Measurements from ENCODE around the gene USF3. TPM values are rescaled to one million over a fixed set of nuclear protein-coding genes. Genes with fewer than 3 reads are reported as not detected.

Gene USF3, protein sequence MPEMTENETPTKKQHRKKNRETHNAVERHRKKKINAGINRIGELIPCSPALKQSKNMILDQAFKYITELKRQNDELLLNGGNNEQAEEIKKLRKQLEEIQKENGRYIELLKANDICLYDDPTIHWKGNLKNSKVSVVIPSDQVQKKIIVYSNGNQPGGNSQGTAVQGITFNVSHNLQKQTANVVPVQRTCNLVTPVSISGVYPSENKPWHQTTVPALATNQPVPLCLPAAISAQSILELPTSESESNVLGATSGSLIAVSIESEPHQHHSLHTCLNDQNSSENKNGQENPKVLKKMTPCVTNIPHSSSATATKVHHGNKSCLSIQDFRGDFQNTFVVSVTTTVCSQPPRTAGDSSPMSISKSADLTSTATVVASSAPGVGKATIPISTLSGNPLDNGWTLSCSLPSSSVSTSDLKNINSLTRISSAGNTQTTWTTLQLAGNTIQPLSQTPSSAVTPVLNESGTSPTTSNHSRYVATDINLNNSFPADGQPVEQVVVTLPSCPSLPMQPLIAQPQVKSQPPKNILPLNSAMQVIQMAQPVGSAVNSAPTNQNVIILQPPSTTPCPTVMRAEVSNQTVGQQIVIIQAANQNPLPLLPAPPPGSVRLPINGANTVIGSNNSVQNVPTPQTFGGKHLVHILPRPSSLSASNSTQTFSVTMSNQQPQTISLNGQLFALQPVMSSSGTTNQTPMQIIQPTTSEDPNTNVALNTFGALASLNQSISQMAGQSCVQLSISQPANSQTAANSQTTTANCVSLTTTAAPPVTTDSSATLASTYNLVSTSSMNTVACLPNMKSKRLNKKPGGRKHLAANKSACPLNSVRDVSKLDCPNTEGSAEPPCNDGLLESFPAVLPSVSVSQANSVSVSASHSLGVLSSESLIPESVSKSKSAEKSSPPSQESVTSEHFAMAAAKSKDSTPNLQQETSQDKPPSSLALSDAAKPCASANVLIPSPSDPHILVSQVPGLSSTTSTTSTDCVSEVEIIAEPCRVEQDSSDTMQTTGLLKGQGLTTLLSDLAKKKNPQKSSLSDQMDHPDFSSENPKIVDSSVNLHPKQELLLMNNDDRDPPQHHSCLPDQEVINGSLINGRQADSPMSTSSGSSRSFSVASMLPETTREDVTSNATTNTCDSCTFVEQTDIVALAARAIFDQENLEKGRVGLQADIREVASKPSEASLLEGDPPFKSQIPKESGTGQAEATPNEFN (N-terminal part only)
- polyA plus RNA-seq, result 14.5 TPM
- long read RNA-seq, donor 1, full-length matches to known transcripts, result 4 of 4 reads
- long read RNA-seq, donor 1, partial matches to known transcripts, result 0 of 4 reads
- long read RNA-seq, donor 1, other reads (novel, unspliced or antisense), result 0 of 4 reads
- long read RNA-seq, donor 2, full-length matches to known transcripts, result 12 of 12 reads
- long read RNA-seq, donor 2, partial matches to known transcripts, result 0 of 12 reads
- long read RNA-seq, donor 2, other reads (novel, unspliced or antisense), result 0 of 12 reads
- long read RNA-seq, donor 3, result 0 reads
- long read RNA-seq, donor 4, full-length matches to known transcripts, result 1 of 1 reads
- long read RNA-seq, donor 4, partial matches to known transcripts, result 0 of 1 reads
- long read RNA-seq, donor 4, other reads (novel, unspliced or antisense), result 0 of 1 reads
- long read RNA-seq, donor 5, full-length matches to known transcripts, result 2 of 2 reads
- long read RNA-seq, donor 5, partial matches to known transcripts, result 0 of 2 reads
- long read RNA-seq, donor 5, other reads (novel, unspliced or antisense), result 0 of 2 reads
- long read RNA-seq, donor 6, full-length matches to known transcripts, result 1 of 1 reads
- long read RNA-seq, donor 6, partial matches to known transcripts, result 0 of 1 reads
- long read RNA-seq, donor 6, other reads (novel, unspliced or antisense), result 0 of 1 reads
- long read RNA-seq, donor 7, result 0 reads
- long read RNA-seq, donor 8, partial matches to known transcripts, result 13 of 13 reads
- long read RNA-seq, donor 8, other reads (novel, unspliced or antisense), result 0 of 13 reads
- long read RNA-seq, donor 9, full-length matches to known transcripts, result 2 of 7 reads
- long read RNA-seq, donor 9, partial matches to known transcripts, result 5 of 7 reads
- long read RNA-seq, donor 9, other reads (novel, unspliced or antisense), result 0 of 7 reads
- long read RNA-seq, donor 10, full-length matches to known transcripts, result 3 of 8 reads
- long read RNA-seq, donor 10, partial matches to known transcripts, result 5 of 8 reads
- long read RNA-seq, donor 10, other reads (novel, unspliced or antisense), result 0 of 8 reads
- long read RNA-seq, donor 11, full-length matches to known transcripts, result 5 of 13 reads
- long read RNA-seq, donor 11, partial matches to known transcripts, result 8 of 13 reads
- long read RNA-seq, donor 11, other reads (novel, unspliced or antisense), result 0 of 13 reads

DNA sequence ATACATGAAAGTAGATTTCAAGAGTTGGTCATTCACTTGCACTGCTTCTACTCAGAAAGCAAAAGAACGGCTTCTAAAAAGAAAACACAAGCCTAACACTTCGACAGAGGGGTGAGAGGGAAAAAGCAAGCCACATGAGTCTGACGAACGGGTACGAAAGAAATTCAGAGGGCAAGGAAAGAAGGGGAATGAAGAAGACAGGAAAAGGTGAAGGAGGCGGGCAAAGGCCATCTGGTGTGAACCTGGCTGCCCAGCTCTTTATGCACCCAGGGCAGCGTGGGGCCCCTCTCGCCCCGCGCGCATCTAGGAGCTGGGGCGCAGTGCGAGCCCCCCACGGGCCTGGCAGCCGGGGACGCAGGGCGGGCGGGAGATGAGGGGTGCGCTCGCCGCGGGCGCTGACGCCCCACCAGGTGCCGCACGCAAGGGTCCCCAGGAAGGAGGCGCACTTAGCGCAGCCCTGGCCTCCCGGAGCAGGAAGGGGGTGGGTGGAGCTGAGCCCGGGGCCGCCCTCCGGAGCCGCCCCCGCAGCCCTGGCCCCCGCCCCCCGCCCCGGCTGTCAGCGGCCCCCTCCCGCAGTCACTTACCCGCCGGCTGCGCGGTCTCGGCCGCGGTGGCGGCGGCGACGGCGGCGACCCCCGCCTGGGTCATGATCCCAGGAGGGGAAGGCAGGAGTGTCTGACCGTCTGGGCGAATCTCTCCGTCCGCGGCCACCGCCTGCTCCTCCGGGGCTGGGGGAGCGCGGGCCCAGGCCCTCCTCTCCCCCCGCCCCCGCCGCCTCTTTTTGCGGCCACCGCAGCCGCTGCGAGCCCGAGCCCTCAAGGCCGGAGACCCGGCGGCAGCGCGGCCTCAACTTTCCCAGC lies at the start of gene USF3:
TSS of gene USF3 (minus strand) at position 857 of the 860 bp plus-strand sequence. CDS start 21,764 bp downstream, outside the sequence.
- no peaks in the 10 kb centered on the region for H3K36me3 ChIP-seq (ENCODE audit: control insufficient read depth, insufficient read depth, low read length)
- peak; percentile 72 to 87 for DNase-seq
- H3K4me3 ChIP-seq (ENCODE audit: low read length), result peak within 1 kb of the TSS; percentile 61
- H3K27me3 ChIP-seq (ENCODE audit: control insufficient read depth, insufficient read depth, low read length), result no peaks in the 10 kb centered on the region
- WGBS (ENCODE audit: insufficient coverage, low lambda C conversion rate), result no CpG with 5 or more reads among the region's 75 CpGs
- peaks cover 13% of the 10 kb centered on the region for H3K4me1 ChIP-seq (ENCODE audit: control insufficient read depth, insufficient read depth, low read length)
- no peaks in the 10 kb centered on the region for H3K9me3 ChIP-seq (ENCODE audit: control insufficient read depth, low read depth, low read length)
- peak within 1 kb of the TSS; percentile 81 for H3K27ac ChIP-seq (ENCODE audit: low read length)

DNA sequence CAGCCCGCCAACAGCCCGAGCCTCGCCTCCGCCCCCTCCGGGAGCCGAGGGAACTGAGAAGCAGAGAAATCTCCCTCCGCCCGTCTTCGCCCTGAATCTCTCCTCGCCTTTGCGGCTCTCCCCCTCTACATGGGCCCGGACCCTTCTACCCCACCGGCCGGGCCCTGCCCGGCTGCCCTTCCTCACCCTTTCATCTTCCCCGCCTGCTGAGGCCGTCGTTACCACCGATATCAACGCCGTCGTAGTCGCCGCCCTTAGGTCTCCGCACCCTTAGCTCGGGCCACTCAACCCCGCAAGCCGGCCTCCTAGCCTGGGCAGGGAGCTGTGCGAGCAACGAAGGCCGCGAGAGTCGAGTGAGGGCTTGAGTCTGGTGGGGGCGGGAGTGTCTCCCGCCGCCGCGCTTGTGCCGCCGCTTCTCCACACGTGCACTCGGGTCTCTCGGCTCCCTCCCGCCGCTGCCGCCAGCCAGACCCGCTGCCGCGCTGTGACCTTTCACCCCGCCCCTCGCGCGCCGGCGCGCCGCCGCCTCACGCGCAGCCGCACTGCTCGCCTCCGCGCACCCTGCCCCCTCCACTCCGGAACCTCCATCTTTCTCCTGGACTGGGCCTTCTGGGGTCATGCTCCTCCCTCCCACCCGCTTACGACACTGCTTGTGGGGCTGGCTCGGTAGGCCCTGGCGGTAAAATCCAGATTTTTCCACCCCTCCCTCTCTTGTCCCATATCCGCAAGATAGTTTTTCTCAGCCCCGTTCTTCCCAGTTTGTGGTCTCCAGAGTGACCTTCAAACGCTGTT lies 49.5 kb upstream of the USF3 start, which contains the start of gene NAA50:
TSS of gene NAA50 (minus strand) at position 494 of the 792 bp plus-strand sequence. CDS start at position 194, 300 bp downstream.
- WGBS (ENCODE audit: insufficient coverage, low lambda C conversion rate), result no CpG with 5 or more reads among the region's 72 CpGs
- Histone ChIP-seq H3K4me1 (ENCODE audit: control insufficient read depth, insufficient read depth, low read length) (peaks cover 17% of the 10 kb centered on the region), H3K36me3 (ENCODE audit: control insufficient read depth, insufficient read depth, low read length) (peaks cover 2% of the 10 kb centered on the region), H3K9me3 (ENCODE audit: control insufficient read depth, low read depth, low read length) (no peaks in the 10 kb centered on the region), H3K27ac (ENCODE audit: low read length) (peak within 1 kb of the TSS; percentile 100), H3K27me3 (ENCODE audit: control insufficient read depth, insufficient read depth, low read length) (no peaks in the 10 kb centered on the region), H3K4me3 (ENCODE audit: low read length) (peak within 1 kb of the TSS; percentile 85)
- DNase-seq, result peak; percentile 95 to 97

DNA sequence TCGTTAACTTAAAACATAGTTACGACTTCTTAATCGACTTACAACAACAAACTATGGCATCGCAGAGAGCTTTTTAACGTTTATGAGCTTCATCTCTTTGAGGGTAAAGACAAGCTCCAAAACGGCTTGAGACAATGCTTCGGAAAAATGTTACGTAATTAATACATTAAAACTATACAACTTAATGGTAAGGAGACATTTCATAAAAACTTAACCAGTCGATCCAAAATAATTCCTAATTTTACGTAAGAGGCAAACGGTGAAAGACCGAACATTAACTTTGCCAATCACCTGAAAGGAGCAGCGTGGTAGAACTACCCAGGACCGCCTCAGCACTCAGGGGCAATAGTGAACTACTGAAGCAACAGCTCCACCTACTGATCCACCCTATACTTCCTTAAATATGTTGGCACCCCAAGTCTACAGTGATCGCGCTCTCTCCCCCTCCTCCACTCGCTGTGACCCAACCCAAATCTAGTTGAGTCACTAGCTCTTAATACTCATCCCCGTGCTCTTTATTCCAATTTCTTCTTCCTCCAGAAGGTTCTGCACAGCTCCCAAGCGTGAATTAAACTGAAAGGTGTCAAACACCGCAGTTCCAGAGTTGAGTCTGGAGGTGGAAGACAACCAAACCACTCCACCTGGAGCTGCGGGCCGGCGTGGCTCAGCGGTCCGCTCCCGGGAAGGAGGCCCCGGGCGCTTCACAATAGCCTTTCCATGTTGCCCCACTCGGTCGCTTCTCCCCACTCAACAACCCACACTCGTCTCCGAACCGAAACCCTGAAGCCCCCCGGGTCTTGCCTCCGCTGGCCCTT lies 48.7 kb upstream of the USF3 start:
- Histone ChIP-seq H3K9me3 (ENCODE audit: control insufficient read depth, low read depth, low read length) (no peaks in the 10 kb centered on the region), H3K4me3 (ENCODE audit: low read length) (peak overlapping the region; percentile 85), H3K27me3 (ENCODE audit: control insufficient read depth, insufficient read depth, low read length) (no peaks in the 10 kb centered on the region), H3K4me1 (ENCODE audit: control insufficient read depth, insufficient read depth, low read length) (peaks cover 12% of the 10 kb centered on the region), H3K36me3 (ENCODE audit: control insufficient read depth, insufficient read depth, low read length) (peaks cover 2% of the 10 kb centered on the region), H3K27ac (ENCODE audit: low read length) (peak overlapping the region; percentile 100)
- DNase-seq, result peak; percentile 84 to 86
- WGBS (ENCODE audit: insufficient coverage, low lambda C conversion rate), result 0% methylated on average over 2 of the region's 35 CpGs

DNA sequence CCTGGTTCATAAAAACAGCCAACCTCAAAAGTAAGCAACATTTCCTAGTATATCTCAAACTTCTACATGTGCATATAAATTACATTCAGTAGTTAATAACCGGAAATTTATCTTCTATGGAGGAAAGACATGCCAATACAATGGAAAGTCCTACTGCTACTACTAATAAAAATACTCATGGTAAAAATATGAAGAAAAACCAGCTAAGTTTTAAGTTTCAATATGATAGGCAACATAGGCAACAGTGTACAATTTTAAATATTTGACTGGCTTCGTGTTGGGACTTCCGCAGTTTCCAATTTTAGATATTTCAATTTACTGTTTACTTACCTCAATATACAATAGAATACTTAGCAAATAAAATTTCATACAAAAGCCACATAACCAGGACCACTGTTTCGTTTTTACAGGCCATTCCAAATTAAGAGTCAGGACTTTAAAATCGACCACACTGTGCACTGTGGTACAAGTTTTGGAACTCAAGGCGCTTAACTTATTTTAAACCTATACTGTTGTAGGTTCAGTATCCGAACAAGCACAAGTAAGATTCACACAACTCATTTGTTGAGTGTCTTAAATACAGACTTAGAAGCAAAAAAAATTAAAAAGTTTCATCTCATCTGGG lies 46.7 kb upstream of the USF3 start:
- Histone ChIP-seq H3K4me3 (ENCODE audit: low read length) (no peak overlapping the region), H3K9me3 (ENCODE audit: control insufficient read depth, low read depth, low read length) (no peaks in the 10 kb centered on the region), H3K4me1 (ENCODE audit: control insufficient read depth, insufficient read depth, low read length) (peaks cover 3% of the 10 kb centered on the region), H3K27ac (ENCODE audit: low read length) (no peak overlapping the region), H3K36me3 (ENCODE audit: control insufficient read depth, insufficient read depth, low read length) (peaks cover 2% of the 10 kb centered on the region), H3K27me3 (ENCODE audit: control insufficient read depth, insufficient read depth, low read length) (no peaks in the 10 kb centered on the region)
- WGBS (ENCODE audit: insufficient coverage, low lambda C conversion rate), result 71% methylated on average over 4 of the region's 7 CpGs
- DNase-seq, result no peak

DNA sequence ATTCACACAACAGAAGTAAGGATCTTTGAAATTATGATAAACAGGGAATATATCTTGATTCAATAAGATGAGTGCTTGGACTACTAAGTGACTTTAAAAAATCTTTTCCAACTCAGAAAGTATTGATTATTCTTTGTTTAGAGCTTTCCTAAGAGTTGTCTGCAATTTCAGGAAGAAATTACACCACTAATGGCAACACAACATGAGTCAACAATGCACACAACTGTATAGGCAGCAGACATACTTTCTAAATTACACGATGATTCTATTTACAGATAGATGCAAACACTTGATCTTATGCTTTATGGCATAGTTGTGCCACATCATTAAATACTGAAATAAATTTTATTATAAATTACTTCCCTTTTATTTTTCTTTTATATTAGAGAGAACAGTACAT lies 45.2 kb upstream of the USF3 start:
- Histone ChIP-seq H3K27me3 (ENCODE audit: control insufficient read depth, insufficient read depth, low read length) (no peaks in the 10 kb centered on the region), H3K4me3 (ENCODE audit: low read length) (no peak overlapping the region), H3K36me3 (ENCODE audit: control insufficient read depth, insufficient read depth, low read length) (peaks cover 2% of the 10 kb centered on the region), H3K4me1 (ENCODE audit: control insufficient read depth, insufficient read depth, low read length) (peaks cover 3% of the 10 kb centered on the region), H3K9me3 (ENCODE audit: control insufficient read depth, low read depth, low read length) (no peaks in the 10 kb centered on the region), H3K27ac (ENCODE audit: low read length) (no peak overlapping the region)
- no CpG with 5 or more reads among the region's 1 CpG for WGBS (ENCODE audit: insufficient coverage, low lambda C conversion rate)
- DNase-seq, result no peak

DNA sequence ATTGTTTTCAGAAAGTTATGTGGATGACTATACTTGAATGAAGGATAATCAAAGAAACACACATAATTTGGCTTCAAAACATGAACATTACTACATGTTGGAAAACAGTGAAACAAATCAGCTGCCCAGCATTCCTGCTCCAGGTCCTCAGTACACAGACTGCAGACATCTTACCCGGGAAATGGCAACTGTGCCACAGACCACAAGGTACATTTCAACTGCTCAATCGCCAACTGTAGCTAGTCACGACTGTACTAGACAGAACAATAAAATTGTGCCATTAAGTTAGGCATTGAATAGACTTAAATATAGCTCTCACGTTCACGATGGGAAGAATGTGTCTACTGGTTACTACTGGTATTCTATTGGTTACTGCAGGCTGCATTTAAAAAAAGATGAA lies 44.6 kb upstream of the USF3 start:
- Histone ChIP-seq H3K36me3 (ENCODE audit: control insufficient read depth, insufficient read depth, low read length) (peaks cover 2% of the 10 kb centered on the region), H3K4me3 (ENCODE audit: low read length) (no peak overlapping the region), H3K4me1 (ENCODE audit: control insufficient read depth, insufficient read depth, low read length) (peaks cover 3% of the 10 kb centered on the region), H3K27me3 (ENCODE audit: control insufficient read depth, insufficient read depth, low read length) (no peaks in the 10 kb centered on the region), H3K9me3 (ENCODE audit: control insufficient read depth, low read depth, low read length) (no peaks in the 10 kb centered on the region), H3K27ac (ENCODE audit: low read length) (no peak overlapping the region)
- no CpG with 5 or more reads among the region's 5 CpGs for WGBS (ENCODE audit: insufficient coverage, low lambda C conversion rate)
- DNase-seq, result no peak

DNA sequence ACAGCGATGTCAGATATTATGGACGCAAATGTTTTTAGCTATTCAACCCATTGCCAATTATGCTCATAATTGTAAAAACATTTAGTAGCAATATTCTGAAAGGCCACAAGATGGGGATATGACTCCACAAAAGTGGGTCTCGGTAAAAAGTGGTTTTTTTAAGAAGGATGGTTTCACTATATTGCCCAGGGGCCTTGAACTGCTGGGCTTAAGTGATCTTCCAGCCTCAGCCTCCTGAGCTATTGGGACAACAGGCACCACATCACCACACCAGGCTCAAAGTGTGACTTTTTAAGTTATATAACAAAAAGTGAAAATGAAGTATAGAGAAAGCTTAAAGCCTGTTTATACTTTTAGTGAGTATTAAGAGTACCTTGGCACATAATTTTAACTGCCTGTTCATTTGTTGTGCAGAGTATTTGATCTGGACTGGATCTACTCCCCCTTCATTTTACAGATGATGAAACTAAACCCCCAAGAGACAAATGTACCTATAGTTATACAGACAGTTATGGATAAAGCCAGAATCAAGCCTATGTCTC lies 40.2 kb upstream of the USF3 start:
- no peaks in the 10 kb centered on the region for H3K27me3 ChIP-seq (ENCODE audit: control insufficient read depth, insufficient read depth, low read length)
- no peak overlapping the region for H3K27ac ChIP-seq (ENCODE audit: low read length)
- 100% methylated on average over 1 of the region's 3 CpGs for WGBS (ENCODE audit: insufficient coverage, low lambda C conversion rate)
- peaks cover 2% of the 10 kb centered on the region for H3K36me3 ChIP-seq (ENCODE audit: control insufficient read depth, insufficient read depth, low read length)
- no peaks in the 10 kb centered on the region for H3K4me1 ChIP-seq (ENCODE audit: control insufficient read depth, insufficient read depth, low read length)
- no peaks in the 10 kb centered on the region for H3K9me3 ChIP-seq (ENCODE audit: control insufficient read depth, low read depth, low read length)
- no peak overlapping the region for H3K4me3 ChIP-seq (ENCODE audit: low read length)
- DNase-seq, result peak; percentile 20 to 54

Measured in large intestine (tissue), 12 donors.